B cell (primary cell): ENCODE data around the gene AMT. TPM values are rescaled to one million over a fixed set of nuclear protein-coding genes. Genes with fewer than 3 reads are reported as not detected.

Experiments
- ATAC-seq: fragments of 200-7000 bp; cut with Tn5 transposase; one replicate; pipeline ENCODE4 v1.10.0; 2021; ENCODE audit warnings: low read depth, mild to moderate bottlenecking, moderate number of reproducible peaks, moderate library complexity
- CTCF ChIA-PET: fragments of 350-600 bp; sonication (Branson Sonifier 250); formaldehyde crosslinking; loops from one replicate; lab custom pipeline; 2021; ENCODE audit warnings: antibody characterized with exemption, inconsistent platforms; lab: Charles Lee
- POLR2A ChIA-PET: fragments of 350-600 bp; sonication (Branson Sonifier 250); formaldehyde crosslinking; loops from one replicate; lab custom pipeline; 2021; ENCODE audit warnings: antibody characterized with exemption; lab: Charles Lee
- DNase-seq: peaks from one replicate; pipeline ENCODE4 v3.0.0; 2013
- H2AFZ ChIP-seq: 2 replicates; pipeline ENCODE4 v1.6.1; 2012; ENCODE audit warnings: mild to moderate bottlenecking, low read depth, low read length; ENCODE audit not compliant: insufficient read depth, poor library complexity, severe bottlenecking
- H3K27ac ChIP-seq, 2 donors: 1 replicate in 1 of 2; 2 replicates in 1 of 2; pipeline ENCODE4 v1.5.1; 2012 to 2013; ENCODE audit warnings: low read length in 2 of 2, mild to moderate bottlenecking in 2 of 2, moderate library complexity in 1 of 2
- H3K27me3 ChIP-seq, 4 experiments: fragments of 200-600 bp in 1 of 4; sonication (generic) in 1 of 4; replicated peaks in 1 of 4; 1 replicate in 2 of 4; 2 replicates in 2 of 4; pipeline versions ENCODE4 v1.6.1 to v1.7.0; 2013 to 2016; ENCODE audit warnings: low read length in 3 of 4, mild to moderate bottlenecking in 2 of 4, mixed read lengths in 1 of 4, moderate library complexity in 1 of 4; ENCODE audit not compliant: insufficient read depth in 4 of 4, control insufficient read depth in 3 of 4; ENCODE audit errors: control extremely low read depth in 1 of 4
- H3K36me3 ChIP-seq, 2 experiments: replicated peaks in 1 of 2; 1 replicate in 1 of 2; 2 replicates in 1 of 2; pipeline versions ENCODE4 v1.6.1 to v1.7.1; 2013; ENCODE audit warnings: low read length in 1 of 2; ENCODE audit not compliant: insufficient read depth in 2 of 2, control insufficient read depth in 1 of 2; ENCODE audit errors: control extremely low read depth in 1 of 2, extremely low read depth in 1 of 2
- H3K4me1 ChIP-seq, 2 donors: fragments of 200-600 bp in 1 of 2; sonication (generic) in 1 of 2; 1 replicate in 1 of 2; 2 replicates in 1 of 2; pipeline versions ENCODE4 v1.5.1 to v1.6.1; 2013 to 2017; ENCODE audit warnings: low read length in 2 of 2; ENCODE audit not compliant: control insufficient read depth in 2 of 2, insufficient read depth in 2 of 2
- H3K4me2 ChIP-seq: replicated peaks from 2 replicates; pipeline ENCODE3; 2012; ENCODE audit warnings: mild to moderate bottlenecking, low read depth, low read length; ENCODE audit not compliant: poor library complexity, severe bottlenecking
- H3K4me3 ChIP-seq, 5 experiments: fragments of 200-600 bp in 1 of 5; sonication (generic) in 1 of 5; 1 replicate in 3 of 5; 2 replicates in 2 of 5; pipeline versions ENCODE4 v1.5.1 to v1.7.0; 2011 to 2016; ENCODE audit warnings: low read length in 4 of 5, mild to moderate bottlenecking in 4 of 5, low read depth in 2 of 5, control low read depth in 1 of 5, moderate library complexity in 1 of 5; ENCODE audit not compliant: insufficient read depth in 1 of 5; ENCODE audit errors: control extremely low read depth in 1 of 5, extremely low read depth in 1 of 5
- H3K79me2 ChIP-seq: fragments of 200-600 bp; sonication (generic); one replicate; pipeline ENCODE4 v1.6.0; 2016; ENCODE audit warnings: low read length; ENCODE audit not compliant: control insufficient read depth, insufficient read depth
- H3K9ac ChIP-seq: fragments of 200-600 bp; sonication (generic); 2 replicates; pipeline ENCODE4 v1.6.1; 2017; ENCODE audit warnings: mild to moderate bottlenecking, low read length, moderate library complexity
- H3K9me3 ChIP-seq, 3 donors: one replicate each; pipeline versions ENCODE4 v1.6.1 to v1.7.1; 2013; ENCODE audit warnings: low read length in 2 of 3; ENCODE audit not compliant: control insufficient read depth in 2 of 3, insufficient read depth in 1 of 3; ENCODE audit errors: control extremely low read depth in 1 of 3
- H4K20me1 ChIP-seq: 2 replicates; pipeline ENCODE4 v1.6.0; 2012; ENCODE audit warnings: mild to moderate bottlenecking, low read length; ENCODE audit not compliant: insufficient read depth, control insufficient read depth, poor library complexity, severe bottlenecking
- H3K27ac Mint-ChIP-seq: one replicate; pipeline ENCODE4 v1.8.0; 2021; ENCODE audit warnings: mixed read lengths
- H3K27me3 Mint-ChIP-seq: one replicate; pipeline ENCODE4 v1.8.0; 2021; ENCODE audit warnings: mixed read lengths
- H3K4me1 Mint-ChIP-seq: one replicate; pipeline ENCODE4 v1.8.0; 2021; ENCODE audit warnings: mixed read lengths
- H3K4me3 Mint-ChIP-seq: one replicate; pipeline ENCODE4 v1.8.0; 2021; ENCODE audit warnings: mixed read lengths
- H3K9me3 Mint-ChIP-seq: one replicate; pipeline ENCODE4 v1.8.0; 2022; ENCODE audit warnings: mixed read lengths; ENCODE audit not compliant: insufficient read depth
- CTCF ChIP-seq: fragments of 200-600 bp; IDR thresholded peaks from one replicate; pipeline ENCODE4 v1.8.0; 2022; ENCODE audit warnings: antibody characterized with exemption, mild to moderate bottlenecking
- EZH2 ChIP-seq: IDR thresholded peaks from 2 replicates; pipeline ENCODE4 v1.6.1; 2012; ENCODE audit warnings: borderline replicate concordance, low read depth, mild to moderate bottlenecking, moderate library complexity, low read length; ENCODE audit not compliant: insufficient read depth, poor library complexity, severe bottlenecking
- WGBS: methylation state at CpG from one replicate; pipeline ENCODE4 v1.1.5; 2013; ENCODE audit warnings: missing lambda C conversion rate; ENCODE audit not compliant: insufficient coverage; 5-methylcytosine and 5-hydroxymethylcytosine counted together
- intact Hi-C: fragments of 100-400 bp; cut with micrococcal nuclease; formaldehyde crosslinking; loops from one replicate; pipeline ENCODE4 v1.10.0; 2022
- polyA plus RNA-seq: library from polyadenylated mRNA; depleted of rRNA; stranded (reverse); fragments of >200 nt; gene quantifications from 2 replicates; pipeline ENCODE4 v1.2.3, GENCODE V29; 2012
- total RNA-seq, 2 donors: library from RNA; stranded (reverse); fragments of 120-200 nt in 1 of 2; gene quantifications; 1 replicate in 1 of 2; 2 replicates in 1 of 2; pipeline versions ENCODE4 v1.2.3 to v1.2.4, GENCODE V29; 2013 to 2022

The AMT gene
- total and polyA plus RNA-seq, 2 donors (not counting 1 experiment from before 2014, with no cell fraction given): 14.0 to 44.0 TPM

GRCh38 chr3:49460188-49460890 is 38.1 kb upstream of the AMT start:
- no peaks in the 10 kb centered on the region for H3K36me3 ChIP-seq
- TF ChIP-seq CTCF: no peak
- no peak for TF ChIP-seq EZH2
- no peak overlapping the region for H3K9ac ChIP-seq
- no peak overlapping the region for H3K4me2 ChIP-seq
- Mint-ChIP-seq H3K4me1 (no peaks in the 10 kb centered on the region), H3K27ac (no peak overlapping the region), H3K9me3 (no peaks in the 10 kb centered on the region), H3K4me3 (no peak overlapping the region), H3K27me3 (no peaks in the 10 kb centered on the region)
- H3K4me3 ChIP-seq: no peak overlapping the region
- ChIA-PET CTCF (interaction anchor here (0.7 kb wide), 1 partner anchor 11 kb away, joined by 3 read pairs; no protein-coding TSS in a partner anchor), POLR2A (interaction anchor here (1.0 kb wide), 1 partner anchor 9 kb away, joined by 3 read pairs; the partner anchor contains the start of gene DAG1)
- H4K20me1 ChIP-seq: no peaks in the 10 kb centered on the region
- H3K79me2 ChIP-seq: no peaks in the 10 kb centered on the region
- intact Hi-C loops: no loop called here
- H2AFZ ChIP-seq: no peak overlapping the region
- no peaks in the 10 kb centered on the region for H3K9me3 ChIP-seq
- WGBS: 91% methylated on average over 1 of the region's 2 CpGs
- no peaks in the 10 kb centered on the region for H3K27me3 ChIP-seq
- DNase-seq (no peak), ATAC-seq (no peak)
- no peaks in the 10 kb centered on the region for H3K4me1 ChIP-seq
- no peak overlapping the region for H3K27ac ChIP-seq

GRCh38 chr3:49456466-49456865 is 34.2 kb upstream of the AMT start:
- intact Hi-C loops: no loop called here
- Mint-ChIP-seq H3K9me3 (no peaks in the 10 kb centered on the region), H3K4me1 (no peaks in the 10 kb centered on the region), H3K27ac (no peak overlapping the region), H3K27me3 (no peaks in the 10 kb centered on the region), H3K4me3 (no peak overlapping the region)
- TF ChIP-seq CTCF (no peak), EZH2 (no peak)
- H4K20me1 ChIP-seq: no peaks in the 10 kb centered on the region
- H3K27me3 ChIP-seq: no peaks in the 10 kb centered on the region
- H3K4me1 ChIP-seq: no peaks in the 10 kb centered on the region
- H3K4me2 ChIP-seq: no peak overlapping the region
- no peak overlapping the region for H2AFZ ChIP-seq
- 100% methylated on average over 2 of the region's 3 CpGs for WGBS
- CTCF ChIA-PET: no interaction called here
- no peak overlapping the region for H3K27ac ChIP-seq
- no peaks in the 10 kb centered on the region for H3K36me3 ChIP-seq
- no peaks in the 10 kb centered on the region for H3K79me2 ChIP-seq
- no peak for DNase-seq
- no peaks in the 10 kb centered on the region for H3K9me3 ChIP-seq
- no peak overlapping the region for H3K9ac ChIP-seq
- H3K4me3 ChIP-seq: no peak overlapping the region
- POLR2A ChIA-PET: no interaction called here
- no peak for ATAC-seq
